HG03039 (cell line): ENCODE data around the gene AOPEP.
"Not testable (repeated sequence)": the region's sequence is repeated elsewhere in the genome, so short reads cannot be mapped to it uniquely, and the experiment has no call there.

Experiments used
- ATAC-seq: cut with Tn5 transposase; IDR thresholded peaks from one replicate; pipeline ENCODE4 v1.9.1; 2021; ENCODE audit warnings: mild to moderate bottlenecking, moderate library complexity; ENCODE audit not compliant: unreplicated experiment

AOPEP gene

DNA sequence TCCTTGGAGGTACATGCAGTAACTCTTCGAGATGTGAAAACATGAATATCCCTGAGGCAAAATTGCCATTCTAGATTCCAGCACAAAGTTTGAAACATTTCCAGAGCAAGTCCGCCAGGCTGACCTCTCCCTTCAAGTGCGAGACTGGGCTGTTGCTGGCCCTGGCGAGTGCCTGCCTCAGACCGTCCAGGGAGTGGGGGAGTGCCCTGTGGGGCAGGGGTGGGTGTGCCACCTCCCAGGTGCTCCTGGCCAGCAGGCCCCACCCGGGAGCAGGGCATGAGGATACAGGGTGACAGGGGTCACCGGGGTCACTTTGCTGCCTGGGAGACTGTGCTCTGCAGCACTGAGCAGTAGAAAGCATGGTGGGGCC, 199.9 kb downstream of the AOPEP start:
- no peak for ATAC-seq

DNA sequence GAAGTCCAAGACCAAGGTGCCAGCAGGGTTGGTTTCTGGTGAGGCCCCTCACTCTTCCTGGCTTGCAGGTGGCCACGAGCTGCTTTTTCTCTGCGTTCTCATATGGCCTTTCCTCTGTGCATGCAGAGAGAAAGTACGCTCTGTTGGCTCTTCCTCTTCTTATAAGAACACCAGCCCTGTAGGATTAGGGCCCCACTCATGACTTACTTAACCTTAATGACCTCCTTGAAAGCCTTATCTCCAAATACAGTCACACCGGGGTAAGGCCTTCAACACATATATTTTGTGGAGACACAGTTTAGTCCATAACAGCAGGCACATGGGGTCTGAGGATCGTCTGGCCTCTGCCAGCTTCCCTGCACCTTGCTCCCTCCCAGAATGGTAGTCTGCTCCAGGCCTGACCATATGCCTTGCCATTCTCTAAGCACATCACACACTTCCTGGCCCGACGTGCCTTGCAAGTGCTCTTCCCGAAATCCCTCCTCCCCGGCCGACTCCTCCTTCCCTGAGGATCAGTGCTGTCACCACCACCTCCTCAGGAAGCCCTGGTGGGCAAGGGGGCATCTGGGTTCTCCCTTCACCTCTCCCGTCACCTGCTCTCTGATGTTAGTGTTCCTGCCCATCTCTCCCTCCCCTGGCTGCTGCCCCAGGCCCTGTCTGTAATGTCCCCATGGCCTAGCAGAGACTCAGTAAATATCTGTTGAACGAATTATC, 200.7 kb downstream of the AOPEP start:
- ATAC-seq: no peak

DNA sequence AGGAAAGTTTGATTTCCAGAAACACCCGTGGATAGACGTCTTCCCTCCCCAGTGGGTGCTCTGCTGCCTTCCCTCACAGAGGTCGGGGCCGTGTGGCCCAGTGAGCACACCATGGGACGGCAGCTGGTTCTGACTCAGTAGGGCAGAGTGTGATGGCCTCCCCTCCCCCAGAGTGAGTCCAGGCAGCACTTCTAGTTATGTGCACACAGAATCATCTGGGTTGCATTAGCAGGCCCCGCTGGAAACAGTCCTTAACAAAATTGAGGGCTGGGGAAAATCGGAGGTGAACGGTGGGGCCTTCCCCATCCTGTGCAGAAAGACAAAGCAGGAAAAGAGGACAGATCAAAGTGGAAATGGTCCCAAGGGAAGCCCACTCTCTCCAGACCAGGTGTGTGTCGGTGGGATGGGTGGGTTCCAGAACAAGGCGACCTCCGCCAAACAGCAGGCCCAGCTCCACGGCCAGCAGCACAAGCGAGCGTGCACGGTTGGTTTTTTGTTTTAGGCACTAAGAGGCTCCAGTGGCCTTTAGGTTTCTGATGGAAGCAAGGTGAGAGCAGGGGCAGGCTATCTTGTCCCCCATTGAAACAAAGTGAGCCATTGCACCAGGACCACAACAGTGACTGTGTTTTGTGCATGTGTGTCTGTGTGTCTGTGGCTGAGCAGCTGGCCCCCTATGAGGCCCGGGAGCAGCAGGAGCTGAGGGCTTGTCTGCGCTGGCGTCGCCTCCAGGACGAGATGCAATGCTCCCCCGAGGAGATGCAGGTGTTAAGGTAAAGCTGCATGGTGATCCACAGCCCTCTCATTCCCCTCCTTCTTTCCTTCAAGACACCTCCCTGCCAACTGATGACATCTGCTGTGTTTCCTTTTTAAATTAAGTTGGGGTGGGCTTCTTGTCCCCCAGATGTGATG, 201.5 kb downstream of the AOPEP start:
- no peak for ATAC-seq

DNA sequence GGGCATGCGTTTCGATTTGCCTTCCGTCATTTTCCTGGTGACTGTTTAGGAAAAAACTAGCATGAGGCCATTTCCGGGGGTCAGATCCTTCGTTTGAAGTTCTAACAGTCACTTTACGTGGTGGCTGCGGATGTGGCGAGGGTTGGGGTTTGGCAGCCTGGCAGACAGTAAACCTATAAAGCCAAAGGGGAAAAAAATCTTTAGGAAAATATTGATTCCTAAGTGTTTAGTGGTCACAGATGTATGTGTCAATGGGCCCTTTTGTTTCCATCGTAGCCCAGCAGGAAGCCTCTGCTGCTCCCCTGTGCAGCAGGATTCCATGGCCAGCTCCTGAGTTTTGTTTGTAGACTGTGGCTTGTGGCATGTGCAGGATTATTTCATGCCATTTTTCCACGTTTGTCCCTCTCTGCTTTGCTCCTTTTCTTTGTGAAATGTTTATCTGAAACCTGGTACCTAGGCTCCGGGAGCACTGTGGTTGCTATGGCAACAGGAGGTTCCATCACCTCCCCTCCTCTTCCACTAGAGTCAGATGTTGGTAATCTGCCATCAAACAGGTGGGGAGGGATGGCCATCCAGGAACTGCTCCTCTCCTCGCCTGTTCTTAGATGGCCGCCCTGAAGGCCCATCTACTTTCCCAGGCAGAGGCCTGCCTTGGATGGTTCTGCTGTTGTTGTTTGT, 202.3 kb downstream of the AOPEP start:
- ATAC-seq: no peak

DNA sequence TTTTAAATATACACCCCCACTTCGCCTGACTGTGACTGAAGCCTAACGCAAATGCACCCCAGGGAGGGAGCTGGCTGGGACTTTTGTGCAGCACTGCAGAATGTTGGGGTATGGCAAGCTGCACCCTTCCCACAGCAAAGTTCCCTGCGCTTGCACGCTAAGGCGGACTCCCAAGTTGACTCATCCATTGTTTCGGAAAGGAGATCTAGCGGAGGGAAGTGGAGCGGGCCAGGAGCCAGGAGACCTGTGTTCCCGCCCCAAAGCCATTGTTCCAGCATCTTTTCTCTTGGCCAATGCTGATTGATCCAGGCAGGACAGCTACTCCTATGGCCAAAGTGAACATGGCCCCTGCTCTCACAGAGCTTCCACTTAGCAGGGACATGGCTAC, 202.9 kb downstream of the AOPEP start:
- no peak for ATAC-seq

DNA sequence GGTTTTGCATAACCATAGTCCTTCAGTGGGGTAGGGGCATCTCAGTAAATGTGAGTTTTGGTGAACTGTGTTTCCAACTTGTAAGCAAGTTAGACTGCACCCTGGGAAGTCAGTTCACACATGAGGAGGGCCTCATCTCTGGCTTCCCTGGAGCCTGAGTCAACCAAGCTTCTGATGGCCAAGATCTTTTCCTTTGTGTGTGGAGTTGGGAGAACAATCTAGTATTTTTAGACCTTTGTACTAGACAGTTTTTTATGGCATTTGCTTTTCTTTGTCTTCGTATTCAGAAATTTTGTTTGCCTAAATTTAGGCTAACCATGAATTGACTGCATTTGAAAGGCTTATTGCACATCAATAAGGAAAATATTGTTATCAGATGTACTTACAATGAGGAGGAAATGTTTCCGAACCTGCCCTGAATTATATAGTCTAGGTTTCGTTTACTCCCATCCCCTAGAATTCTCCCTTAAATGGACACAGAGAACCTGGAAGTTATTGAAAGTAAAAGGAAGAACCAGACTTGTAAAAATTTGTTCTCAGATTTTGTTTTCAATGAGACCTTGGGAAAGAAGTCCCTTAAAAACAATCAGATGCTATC, 204.6 kb downstream of the AOPEP start:
- no peak for ATAC-seq

DNA sequence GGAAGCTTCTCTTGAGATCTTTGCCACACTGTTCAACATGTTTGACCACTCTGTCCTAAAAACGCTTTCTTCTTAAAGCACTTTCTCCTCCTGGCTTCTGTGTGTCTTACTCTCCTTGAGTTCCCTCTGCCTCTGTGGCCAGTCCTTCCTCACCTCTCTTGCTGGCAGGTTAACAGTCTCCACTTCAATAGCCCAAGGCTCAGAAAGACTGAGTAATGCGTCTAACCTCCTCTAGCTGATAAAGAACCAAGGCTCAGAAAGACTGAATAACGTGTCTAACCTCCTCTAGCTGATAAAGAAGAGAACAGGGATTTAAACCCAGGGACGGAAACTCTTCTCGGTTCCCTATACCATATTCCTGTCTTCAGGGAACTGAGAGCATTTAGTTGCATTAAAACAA, 205.2 kb downstream of the AOPEP start:
- no peak for ATAC-seq

DNA sequence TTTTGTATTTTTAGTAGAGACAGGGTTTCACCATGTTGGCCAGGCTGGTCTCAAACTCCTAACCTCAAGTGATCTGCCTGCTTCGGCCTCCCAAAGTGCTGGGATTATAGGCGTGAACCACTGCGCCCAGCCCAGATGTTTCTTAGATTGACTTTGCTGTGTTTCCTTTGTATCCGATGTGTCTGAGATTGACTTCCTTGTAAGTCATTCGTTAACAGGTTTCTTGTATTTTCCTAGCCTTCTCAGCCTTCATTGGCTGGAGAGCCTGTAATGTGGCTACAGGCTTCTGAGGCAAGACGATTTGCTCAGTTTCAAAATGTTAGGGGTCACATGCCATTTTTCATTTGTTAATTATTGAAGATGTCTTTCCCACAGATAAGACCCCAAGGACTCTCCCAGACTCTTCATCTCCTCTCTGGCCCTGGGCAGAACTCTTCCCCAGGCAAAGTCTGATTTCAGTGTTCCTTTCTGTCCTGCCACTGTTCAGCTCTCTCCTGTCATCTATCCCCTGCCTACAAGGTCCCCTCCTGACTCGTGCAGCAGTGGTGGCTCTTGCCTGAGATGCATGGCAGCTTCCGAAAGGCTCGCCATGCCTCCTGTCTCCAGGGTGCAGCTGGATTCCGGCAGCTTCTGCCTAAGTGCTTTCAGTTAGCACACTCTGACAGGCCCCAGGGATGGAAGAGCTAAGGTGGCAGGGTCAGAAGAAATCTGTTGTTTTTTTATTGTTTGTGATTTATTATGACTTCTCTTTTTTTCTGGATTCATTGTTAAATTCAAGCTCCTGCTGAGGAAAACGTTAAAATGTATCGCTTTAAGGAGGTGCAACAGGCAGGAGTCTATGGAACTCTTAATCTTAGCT, 206.4 kb downstream of the AOPEP start:
- no peak for ATAC-seq

DNA sequence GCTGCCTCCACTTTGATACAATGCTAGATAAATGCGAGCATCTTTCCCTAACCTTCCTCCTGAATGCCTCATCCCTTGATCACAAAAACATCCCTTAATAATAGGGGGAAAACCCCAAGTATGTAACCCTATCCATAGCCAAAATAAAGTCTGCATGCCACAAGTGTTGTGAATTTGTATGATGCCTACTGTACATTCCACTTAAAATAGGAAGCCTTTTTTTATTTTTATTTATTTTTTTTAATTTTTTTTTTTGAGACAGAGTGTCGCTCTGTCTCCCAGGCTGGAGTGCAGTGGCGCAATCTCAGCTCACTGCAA, 207.0 kb downstream of the AOPEP start:
- no peak for ATAC-seq

DNA sequence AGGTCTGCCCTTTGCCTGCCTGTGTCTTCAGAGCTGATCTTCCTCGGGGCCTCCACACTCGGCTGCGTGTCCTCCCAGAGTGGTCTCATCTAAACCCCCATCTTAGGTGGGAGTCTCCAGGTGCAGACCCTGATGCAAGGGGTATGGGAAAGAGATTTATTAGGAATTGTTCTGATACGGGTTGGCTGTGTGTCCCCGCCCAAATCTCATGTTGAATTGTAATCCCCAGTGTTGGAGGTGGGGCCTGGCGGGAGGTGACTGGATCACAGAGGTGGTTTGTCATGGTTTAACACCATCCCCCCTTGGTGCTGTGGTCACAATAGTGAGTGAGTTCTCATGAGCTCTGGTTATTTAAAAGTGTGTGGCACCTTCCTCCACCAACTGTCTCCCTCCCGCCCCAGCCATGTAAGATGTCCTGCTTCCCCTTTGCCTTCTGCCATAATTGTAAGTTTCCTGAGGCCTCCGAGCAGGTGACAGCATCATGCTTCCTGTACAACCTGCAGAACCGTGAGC, 208.4 kb downstream of the AOPEP start:
- ATAC-seq: no peak

DNA sequence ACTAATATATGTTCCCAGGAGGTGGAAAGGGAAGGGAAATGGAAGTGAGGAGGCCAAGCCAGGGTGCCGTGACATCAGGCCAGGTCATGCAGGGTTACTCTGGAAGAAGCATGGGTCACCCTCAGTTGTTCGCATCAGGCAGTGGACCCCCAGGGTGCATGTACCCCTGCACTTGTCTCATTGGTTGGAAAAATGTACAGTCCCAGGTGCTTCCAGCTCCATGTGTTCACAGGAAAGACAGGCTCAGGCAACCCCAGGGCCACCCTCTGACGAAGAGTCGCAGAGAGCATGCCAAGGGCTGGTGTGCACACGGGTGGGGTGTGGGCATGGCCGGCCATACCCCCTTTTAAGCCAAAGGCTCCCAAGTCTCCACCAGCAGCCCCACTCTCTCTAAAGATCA, 208.9 kb downstream of the AOPEP start:
- ATAC-seq: no peak

DNA sequence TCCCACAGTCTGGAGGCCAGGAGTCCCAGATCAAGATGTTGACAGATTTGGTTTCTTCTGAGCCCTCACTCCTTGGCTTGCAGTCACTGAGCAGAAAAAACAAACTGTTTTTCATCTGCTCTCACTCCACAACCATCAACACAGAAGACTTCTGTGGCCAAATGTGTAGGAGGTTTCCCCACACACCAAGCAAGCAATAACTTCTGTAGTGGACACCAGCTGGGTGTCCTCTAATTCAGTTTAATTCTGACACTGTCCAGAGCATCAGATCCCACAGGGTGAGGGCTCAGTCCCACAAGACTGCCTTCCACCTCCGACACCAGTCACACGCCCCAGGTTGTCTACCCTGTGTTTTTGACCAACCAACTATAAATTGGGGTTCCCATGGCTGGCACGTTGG, 209.9 kb downstream of the AOPEP start:
- no peak for ATAC-seq

DNA sequence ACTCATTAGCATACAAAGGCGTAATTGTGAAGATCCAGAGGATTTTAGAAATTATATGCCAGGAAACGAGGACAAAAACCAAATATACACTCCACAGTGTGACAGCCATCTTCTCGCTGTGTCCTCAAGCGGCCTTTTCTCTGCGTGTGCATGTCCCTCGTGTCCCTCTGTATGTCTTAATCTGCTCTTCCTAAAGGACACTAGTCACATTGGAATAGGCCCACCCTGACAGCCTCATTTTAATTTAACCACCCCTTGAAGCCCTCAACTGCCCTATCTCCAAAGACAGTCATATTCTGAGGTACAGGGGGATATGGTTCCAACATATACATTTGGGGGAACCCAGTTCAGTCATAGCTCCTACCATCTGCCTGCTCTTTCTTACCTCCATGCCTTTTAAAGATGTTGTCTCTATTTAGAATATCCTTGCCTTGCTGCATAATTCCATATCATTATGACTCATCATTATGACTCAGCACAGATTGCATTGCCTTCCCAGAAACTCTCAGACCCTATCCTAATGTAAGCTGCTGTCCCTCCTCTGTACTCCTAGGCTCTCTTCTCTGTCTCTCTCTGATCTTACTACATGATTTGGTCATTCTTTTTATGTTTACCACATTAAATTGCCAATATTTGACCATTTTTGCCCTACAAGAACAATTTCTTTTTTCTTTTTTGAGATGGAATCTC, 210.9 kb downstream of the AOPEP start:
- ATAC-seq: no peak

DNA sequence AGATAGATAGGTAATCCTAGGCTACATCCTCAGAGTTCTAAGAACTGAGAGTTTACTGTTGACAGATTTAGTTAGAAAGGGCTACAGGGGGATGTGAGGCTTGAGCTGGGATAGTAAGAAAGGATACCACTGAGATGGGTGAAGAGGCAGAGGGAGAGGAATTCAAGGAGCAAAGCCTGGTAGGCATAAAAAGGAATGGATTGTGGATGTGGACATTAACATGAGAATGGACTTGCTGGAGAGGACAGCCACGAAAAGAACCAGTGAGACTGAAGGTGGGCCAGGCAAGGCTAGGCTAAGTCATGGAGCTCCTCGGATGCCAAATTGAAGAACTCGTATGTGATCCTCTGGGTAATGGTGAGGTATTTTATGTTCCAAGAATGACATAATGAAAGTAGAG, 211.9 kb downstream of the AOPEP start:
- ATAC-seq: no peak

DNA sequence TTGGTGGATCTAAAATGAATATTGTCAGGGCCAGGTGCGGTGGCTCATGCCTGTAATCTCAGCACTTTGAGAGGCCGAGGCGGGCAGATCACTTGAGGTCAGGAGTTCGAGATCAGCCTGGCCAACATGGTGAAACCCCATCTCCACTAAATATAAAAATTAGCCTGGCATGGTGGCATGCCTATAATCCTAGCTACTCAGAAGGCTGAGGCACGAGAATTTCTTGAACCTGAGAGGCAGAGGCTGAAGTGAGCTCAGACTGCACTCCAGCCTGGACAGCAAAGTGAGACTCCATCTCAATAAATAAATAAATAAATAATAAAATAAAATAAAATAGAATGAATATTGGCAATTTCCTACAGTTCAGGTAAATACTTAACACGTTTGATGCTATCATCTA, 213.8 kb downstream of the AOPEP start:
- ATAC-seq: not testable (repeated sequence)

DNA sequence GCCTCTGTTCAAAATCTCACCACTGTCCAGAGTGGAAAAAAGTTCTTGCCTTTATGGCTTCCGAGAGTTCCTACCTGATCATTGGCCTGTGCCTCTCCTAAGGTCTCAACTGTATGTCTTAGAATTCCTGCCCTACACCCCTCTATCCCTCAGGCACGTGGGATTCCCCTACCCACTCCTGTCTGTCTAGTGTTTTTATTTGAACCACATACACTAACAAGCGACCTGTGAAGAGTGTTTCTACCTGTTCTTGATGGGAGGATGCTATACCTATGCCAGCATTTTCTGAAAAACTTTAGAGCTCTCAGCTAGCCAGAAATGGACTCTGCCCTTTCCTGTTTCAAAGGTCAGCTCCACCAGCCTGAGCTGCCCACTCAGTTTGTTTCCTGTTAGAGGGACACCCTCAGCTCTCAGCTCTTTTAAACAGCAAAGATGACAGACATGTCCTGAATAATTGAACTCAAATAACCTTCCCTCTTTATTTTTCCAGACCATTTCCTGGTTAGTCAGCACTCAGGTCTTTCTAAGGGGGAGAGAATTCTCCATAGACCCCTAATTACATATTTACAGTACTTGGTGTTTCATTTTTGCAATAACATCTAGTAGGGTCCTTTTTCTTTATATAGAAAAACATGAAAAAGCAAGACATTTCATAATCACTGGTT, 214.8 kb downstream of the AOPEP start:
- no peak for ATAC-seq

DNA sequence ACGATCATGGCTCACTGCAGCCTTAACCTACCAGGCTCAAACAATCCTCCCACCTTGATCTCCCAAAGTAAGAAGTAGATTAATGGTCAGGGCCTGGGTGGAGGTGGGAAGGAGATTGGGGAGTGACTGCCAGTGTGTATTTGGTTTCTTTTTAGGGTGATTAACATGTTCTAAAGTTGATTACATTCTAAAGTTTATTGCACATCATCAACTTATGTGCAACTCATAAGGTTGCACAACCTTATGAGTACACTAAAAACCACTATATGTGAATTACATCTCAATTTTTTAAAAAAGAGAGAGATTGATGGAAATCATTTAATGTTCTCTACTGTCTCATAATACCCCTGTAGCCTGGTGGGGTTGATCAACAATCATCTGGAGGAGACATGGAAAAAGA, 218.1 kb downstream of the AOPEP start:
- no peak for ATAC-seq

DNA sequence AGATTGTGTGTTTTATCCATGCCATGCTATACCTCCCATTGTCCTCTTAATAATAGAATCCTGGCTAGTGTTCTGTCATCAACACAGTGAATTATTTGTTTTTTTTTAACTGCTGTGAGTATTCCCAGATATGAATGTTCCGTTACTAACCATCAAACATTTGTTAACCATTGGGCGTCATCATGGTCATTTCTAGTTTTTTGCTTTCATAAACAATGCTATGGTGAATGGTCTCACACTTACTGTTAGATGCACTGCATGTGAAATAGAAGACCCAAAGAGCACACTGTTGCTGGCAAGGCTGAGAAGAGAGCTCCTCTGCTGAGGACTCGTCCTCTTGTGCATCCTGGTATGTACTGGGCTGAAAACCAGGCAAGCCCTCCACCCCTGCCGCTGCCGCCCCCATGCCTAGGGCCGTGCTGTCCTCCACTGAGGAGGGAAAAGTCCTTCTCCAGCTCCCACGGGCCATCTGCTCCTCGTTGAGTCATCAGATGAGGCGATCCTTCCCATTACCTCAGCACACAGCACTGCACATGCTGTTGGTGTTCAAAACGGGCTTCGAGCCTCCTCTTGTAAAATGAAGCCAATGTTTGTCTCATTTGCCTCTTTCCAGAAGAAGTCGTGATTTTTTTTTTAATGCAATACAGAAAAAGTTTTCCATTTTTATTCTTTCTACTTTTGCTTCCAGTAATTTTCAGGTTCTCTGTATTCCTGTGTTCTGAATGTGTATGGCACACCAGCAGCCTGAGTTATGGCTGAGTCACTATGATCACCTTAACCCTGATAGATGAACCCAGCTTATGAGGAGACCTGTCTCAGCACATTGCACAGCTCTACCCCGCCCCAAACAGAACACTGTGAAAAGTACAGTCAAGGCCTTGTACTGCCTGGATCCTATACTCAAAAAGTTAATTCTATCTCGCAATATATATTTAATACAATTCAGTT, 219.0 kb downstream of the AOPEP start:
- no peak for ATAC-seq
